DMS153 treated with DMSO at 0.1 percent for 48 hours (cell line): ENCODE measurements around the gene WDR86.

Source experiments
- DNase-seq: peaks from one replicate; lab custom pipeline; 2025; ENCODE audit not compliant: unreplicated experiment; lab: John Stamatoyannopoulos, UW

The WDR86 gene

GRCh38 chr7:151392002-151392401, 17.8 kb downstream of the WDR86 start:
- no peak for DNase-seq

- DNase-seq, result no peak
Observed at GRCh38 chr7:151391358-151391730, 18.5 kb downstream of the WDR86 start.

DNA sequence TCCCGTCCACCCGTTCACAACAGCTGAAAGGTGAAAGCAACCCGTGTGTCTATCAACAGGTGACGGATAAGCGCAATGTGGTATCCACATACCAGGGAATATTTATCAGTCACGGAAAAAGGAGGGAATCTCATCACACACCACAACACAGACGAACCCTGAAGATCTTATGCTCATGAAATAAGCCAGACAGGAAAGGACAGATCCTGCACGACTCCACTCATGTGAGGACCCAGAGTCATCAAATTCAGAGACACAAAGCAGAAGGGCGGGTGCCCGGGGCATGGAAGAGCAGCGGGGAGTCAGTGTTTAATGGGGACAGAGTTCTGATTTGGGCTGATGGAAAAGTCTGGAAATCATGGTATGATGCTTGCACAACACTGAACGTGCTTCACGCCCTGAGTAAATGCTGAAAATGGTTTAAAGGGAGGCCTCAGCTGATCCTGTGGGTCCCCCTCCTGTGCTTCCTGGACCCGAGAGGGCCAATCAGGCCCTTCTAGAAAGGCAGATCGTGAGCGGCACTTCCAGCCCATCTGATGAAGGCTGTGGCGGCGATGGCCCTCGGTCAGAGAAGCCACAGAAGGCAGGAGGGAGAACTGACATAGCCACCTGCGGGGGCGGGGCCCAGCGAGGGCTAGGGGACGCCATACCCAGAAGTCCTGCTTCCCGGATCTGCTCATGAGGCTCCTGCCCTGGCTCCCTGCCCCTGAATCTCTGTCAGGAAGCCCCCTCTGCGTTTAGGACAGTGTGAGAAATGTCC, 19.1 kb downstream of the WDR86 start:
- no peak for DNase-seq

DNA sequence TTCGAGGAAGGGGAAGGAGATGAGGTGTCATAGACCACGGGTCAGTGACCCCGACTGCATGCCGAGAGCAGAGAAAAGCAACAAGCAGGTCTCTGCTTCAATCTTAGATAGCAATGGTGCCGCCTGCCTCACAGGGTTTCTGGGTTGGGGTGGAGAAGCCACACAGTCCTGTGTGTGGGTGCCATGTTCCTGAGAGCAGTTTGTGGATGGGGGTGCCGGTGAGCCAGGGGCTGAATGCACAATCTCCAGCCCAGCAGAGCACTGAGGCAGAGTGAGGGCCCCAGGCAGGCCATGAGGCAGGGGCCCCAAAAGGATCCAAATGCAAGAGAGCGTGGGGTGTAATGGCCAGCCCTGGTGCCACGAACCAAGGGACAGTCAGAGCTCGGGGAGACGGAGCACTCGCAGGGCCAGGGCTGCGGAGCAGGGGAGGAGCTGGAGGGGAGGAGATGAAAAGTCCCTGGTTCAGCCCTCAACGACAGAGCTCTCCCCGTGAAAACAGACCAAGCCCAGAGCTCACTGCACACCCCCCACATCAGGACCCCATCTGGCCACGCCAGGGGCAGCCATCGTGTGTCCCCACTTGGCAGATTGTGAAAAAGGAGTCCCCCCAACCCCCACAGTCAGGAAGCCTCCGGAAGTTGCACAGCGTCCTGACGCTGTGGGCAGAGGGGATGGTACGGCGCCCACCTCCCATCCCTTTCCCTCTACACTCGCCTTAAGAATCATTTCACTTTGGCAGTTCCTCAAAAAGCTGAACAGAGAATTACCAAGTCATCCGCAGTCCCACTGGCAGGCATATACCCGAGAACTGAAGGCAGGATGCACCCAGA, 19.9 kb downstream of the WDR86 start:
- DNase-seq, result no peak

GRCh38 chr7:151389096-151389767, 20.6 kb downstream of the WDR86 start:
- no peak for DNase-seq

GRCh38 chr7:151388430-151388829, 21.4 kb downstream of the WDR86 start:
- no peak for DNase-seq

GRCh38 chr7:151388007-151388297, 21.9 kb downstream of the WDR86 start:
- DNase-seq, result no peak

DNA sequence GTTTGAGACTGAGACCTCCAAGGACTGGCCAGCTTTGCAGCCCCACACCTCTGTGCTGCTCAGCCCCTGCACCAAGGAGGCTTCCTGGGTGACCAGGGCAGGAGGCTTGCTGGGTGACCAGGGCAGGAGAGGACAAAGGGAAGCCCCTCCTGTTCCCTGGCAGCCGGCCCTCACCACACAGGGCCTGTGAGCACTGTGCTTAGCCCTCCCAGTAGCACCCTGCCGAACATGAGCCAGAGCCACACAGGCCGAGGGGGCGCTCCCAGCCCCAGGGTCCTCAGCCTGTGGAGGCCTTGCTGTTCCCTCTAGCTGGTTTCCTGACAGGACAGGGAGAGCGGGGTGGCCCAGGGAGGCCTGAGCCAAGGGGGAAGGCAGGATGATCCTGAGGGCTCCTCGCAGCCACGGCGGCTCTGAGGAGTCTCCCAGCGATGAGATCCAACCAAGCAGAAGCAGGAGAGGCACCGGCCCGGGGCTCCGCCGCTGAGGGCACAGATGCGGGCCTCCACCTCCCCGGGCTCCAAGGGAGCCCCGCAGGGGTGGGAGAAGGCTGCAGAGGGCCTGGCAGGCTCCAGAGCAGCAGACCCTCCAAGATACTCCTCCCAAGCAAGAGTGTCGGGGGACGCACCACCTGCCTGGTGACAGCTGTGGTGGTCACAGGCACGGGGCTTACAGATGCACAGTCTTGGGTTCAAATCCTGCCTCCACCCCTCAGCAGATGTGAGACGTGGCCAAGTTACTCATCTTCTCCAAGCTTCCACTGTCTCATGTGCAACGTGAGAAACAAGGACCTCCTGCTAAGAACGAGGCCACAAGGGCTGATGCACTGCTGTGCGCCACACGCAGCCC, 22.5 kb downstream of the WDR86 start:
- no peak for DNase-seq

DNA sequence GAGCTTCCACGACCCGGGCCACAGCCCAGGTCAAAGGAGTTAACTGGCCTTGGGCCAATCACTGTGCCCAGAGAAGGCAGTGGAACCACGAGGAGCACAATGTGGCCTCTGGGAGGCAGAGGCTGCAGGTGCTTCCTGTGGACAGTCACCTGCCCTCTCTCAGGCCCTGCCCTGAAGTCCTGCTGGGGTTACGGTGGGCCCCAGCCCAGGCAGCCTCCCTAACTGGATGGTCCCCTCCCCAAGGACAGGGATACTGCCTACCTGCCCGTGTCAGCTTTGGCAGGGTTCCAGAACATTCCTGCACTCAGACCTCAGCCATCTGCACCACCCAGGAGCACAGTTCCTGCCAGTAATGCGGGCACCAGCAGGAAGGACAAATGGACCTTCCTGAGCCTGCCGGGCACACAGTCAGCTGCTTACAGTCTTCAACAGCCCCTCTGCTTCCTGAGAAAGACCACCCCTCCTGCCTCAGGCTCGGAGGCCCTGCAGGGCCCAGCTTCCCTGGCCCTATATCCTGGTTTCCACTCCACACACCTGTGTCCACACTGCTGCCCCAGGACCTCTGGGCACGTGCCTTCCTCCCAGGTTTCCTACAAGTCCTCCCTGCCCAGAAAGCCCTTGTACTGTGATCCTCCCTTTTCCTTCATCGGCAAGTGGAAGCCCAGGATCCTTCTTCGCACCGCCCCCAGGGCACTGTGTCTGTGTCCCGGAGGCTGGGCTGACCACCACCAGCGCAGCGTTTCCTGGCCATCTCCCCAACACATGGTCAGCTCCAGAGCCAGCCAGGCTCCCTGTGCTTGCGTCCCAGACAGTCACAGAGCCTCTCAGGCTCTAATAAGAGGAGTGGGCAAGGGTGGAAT, 23.3 kb downstream of the WDR86 start:
- DNase-seq, result no peak

- DNase-seq, result no peak
Observed at GRCh38 chr7:151385626-151386300, 24.1 kb downstream of the WDR86 start.

- no peak for DNase-seq
Observed at GRCh38 chr7:151384776-151385625, 24.8 kb downstream of the WDR86 start.

GRCh38 chr7:151384352-151384697, 25.5 kb downstream of the WDR86 start:
- DNase-seq, result no peak

GRCh38 chr7:151383638-151384351, 26.0 kb downstream of the WDR86 start:
- no peak for DNase-seq

- no peak for DNase-seq
Observed at GRCh38 chr7:151382079-151382885, 27.6 kb downstream of the WDR86 start.

DNA sequence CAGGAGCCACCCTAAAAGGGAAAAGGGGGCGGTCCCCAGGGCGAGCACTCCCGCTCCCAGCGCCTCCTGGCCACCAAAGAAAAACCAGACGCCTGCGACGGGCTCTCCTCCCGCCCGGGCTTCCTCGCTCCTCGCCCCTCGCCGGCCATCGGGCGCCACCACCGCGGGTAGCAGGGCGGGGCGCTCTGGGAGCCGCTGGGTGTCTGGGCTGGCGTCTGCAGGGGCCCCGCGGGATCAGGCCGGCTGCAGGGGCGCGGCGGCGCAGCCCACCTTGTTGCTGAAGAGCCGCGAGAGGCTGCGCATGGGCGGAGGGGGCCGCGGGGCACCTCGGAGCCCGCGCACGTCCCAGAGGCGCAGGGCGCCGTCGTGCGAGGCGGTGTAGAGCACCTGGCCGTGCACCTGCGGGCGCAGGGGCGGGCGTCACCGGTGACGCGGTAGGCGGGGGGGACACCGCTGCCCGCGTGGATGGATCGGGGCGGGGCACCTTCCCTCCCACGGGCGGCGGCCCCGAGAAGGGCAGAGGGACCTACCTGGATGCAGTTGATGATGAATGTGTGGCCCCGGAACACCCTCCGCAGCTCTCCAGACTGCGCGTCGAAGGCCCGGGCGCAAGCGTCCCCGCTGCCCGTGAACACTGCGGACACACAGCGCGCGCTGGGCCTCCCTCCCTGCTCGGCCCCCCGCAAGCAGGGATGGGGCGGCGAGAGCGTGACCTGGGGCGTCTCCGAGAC, 28.3 kb downstream of the WDR86 start:
- no peak for DNase-seq

- DNase-seq, result no peak
Observed at GRCh38 chr7:151381098-151381347, 28.8 kb downstream of the WDR86 start.
